ENCODE data around the gene TMPRSS15. TPM values are rescaled to one million over a fixed set of nuclear protein-coding genes. Genes with fewer than 3 reads are reported as not detected.

Gene TMPRSS15
- total and polyA plus RNA-seq, 12 donors = not detected

DNA sequence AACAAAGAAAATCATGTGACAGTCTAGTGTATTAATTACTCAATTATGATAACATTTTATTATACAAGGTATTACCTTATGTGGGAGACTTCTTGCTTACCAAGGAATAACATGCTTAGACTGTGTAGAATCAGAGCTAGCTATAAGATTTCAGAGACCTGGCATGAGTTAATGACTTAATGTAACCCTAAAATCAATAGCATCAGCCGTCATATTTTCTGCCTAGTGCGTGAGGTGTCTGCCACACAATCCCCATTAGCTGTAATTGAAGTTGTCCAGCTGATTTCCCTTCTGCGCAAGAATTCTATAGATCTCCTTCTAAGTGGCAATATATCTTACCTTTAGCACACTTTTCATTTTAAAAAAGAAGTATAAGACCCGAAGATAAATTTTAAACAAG, 130.2 kb downstream of the TMPRSS15 start:
- no peak overlapping the region for H3K4me3 ChIP-seq
- no peaks in the 10 kb centered on the region for H3K36me3 ChIP-seq (replicated peaks in 1 of 2)
- no peaks in the 10 kb centered on the region for H3K4me1 ChIP-seq (replicated peaks in 1 of 2)
- no peak for DNase-seq
- TF ChIP-seq, protein P1, sequence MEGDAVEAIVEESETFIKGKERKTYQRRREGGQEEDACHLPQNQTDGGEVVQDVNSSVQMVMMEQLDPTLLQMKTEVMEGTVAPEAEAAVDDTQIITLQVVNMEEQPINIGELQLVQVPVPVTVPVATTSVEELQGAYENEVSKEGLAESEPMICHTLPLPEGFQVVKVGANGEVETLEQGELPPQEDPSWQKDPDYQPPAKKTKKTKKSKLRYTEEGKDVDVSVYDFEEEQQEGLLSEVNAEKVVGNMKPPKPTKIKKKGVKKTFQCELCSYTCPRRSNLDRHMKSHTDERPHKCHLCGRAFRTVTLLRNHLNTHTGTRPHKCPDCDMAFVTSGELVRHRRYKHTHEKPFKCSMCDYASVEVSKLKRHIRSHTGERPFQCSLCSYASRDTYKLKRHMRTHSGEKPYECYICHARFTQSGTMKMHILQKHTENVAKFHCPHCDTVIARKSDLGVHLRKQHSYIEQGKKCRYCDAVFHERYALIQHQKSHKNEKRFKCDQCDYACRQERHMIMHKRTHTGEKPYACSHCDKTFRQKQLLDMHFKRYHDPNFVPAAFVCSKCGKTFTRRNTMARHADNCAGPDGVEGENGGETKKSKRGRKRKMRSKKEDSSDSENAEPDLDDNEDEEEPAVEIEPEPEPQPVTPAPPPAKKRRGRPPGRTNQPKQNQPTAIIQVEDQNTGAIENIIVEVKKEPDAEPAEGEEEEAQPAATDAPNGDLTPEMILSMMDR (IDR thresholded peaks at IDR 0.05) = no peak
- no peak for TF ChIP-seq POLR2A (IDR thresholded peaks at IDR 0.05)
- intact Hi-C loops (cut with DNase I) = no loop called here
- 81 to 85% (median 83%) methylated on average over 4 of the region's 4 CpGs for WGBS, 4 donors
- H3K9me3 ChIP-seq (replicated peaks in 1 of 3) = no peaks in the 10 kb centered on the region
- H3K27ac ChIP-seq = no peak overlapping the region
- no peaks in the 10 kb centered on the region for H3K27me3 ChIP-seq

DNA sequence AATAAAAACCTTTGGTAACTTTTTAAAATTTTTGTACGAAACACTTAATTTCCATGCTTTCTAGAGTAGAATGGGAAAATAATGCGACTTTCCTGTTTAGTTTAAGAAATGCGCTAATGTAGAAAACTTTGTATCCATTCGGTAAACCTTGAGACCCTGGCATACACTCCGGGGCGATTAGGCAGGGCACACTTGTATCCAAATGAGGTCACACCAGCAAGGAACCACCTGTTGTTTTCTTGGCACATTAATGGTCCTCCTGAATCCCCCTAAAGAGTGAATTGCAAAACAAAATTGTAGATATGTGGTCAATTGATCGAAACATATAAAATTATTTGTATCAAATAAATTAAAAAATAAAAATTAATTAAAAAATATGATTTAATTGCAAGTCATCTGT, 133.7 kb downstream of the TMPRSS15 start:
- Histone ChIP-seq H3K36me3 (replicated peaks in 1 of 2) (no peaks in the 10 kb centered on the region), H3K27ac (no peak overlapping the region), H3K27me3 (no peaks in the 10 kb centered on the region), H3K9me3 (replicated peaks in 1 of 3) (no peaks in the 10 kb centered on the region), H3K4me1 (replicated peaks in 1 of 2) (no peaks in the 10 kb centered on the region), H3K4me3 (no peak overlapping the region)
- TF ChIP-seq, protein P1 (IDR thresholded peaks at IDR 0.05) = no peak
- TF ChIP-seq POLR2A (IDR thresholded peaks at IDR 0.05) = no peak
- 80 to 91% (median 86%) methylated on average over 7 of the region's 7 CpGs for WGBS, 4 donors
- intact Hi-C loops (cut with DNase I) = no loop called here
- no peak for DNase-seq

DNA sequence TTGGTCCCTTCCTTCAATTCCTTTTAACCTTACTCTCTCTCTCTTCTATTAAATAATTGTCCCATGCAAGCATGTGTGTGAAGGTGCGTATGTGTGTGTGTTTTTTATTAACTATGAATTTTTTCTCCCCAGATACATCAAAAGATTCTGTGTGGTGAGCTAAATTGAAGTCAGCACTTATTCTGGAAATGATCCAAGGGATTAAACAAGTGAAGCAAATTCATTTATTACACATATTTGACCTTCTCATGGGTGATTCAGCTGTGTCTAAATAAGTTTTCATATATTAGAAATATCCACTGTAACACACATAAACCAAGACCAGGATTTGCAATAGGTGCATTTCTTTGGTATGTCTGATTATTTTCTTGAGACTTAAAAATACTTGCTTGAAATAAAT, 134.7 kb downstream of the TMPRSS15 start:
- 80 to 92% (median 86%) methylated on average over 1 of the region's 1 CpG for WGBS, 4 donors
- no peak overlapping the region for H3K4me3 ChIP-seq
- H3K4me1 ChIP-seq (replicated peaks in 1 of 2) = no peaks in the 10 kb centered on the region
- no peak for DNase-seq
- H3K9me3 ChIP-seq (replicated peaks in 1 of 3) = no peaks in the 10 kb centered on the region
- no peaks in the 10 kb centered on the region for H3K27me3 ChIP-seq
- no peaks in the 10 kb centered on the region for H3K36me3 ChIP-seq (replicated peaks in 1 of 2)
- no peak overlapping the region for H3K27ac ChIP-seq
- intact Hi-C loops (cut with DNase I) = no loop called here
- TF ChIP-seq POLR2A (IDR thresholded peaks at IDR 0.05) = no peak
- TF ChIP-seq, protein P1 (IDR thresholded peaks at IDR 0.05) = no peak

DNA sequence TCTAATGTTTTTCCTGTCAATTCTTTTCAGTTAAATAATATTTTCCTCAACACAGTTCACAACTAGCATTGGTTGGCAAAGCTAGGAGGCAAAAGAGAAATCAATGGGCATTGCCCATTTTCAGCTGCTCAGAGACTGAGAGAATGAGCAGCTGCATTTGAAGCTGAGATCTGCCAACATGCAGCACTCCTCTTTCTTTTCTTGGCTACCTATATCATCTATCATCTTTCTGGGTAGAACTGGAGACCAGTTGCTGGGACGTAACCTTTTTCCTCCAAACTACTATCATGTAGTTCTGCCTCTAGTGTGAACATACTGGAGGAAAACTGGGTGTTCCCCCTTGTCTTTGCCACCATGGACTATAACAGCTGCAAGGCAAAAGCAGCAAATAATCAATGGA, 136.1 kb downstream of the TMPRSS15 start:
- H3K27ac ChIP-seq = no peak overlapping the region
- DNase-seq = no peak
- WGBS, 4 donors = 64 to 81% (median 65%) methylated on average over 1 of the region's 1 CpG
- intact Hi-C loops (cut with DNase I) = no loop called here
- no peak overlapping the region for H3K4me3 ChIP-seq
- TF ChIP-seq, protein P1 (IDR thresholded peaks at IDR 0.05) = no peak
- no peak for TF ChIP-seq POLR2A (IDR thresholded peaks at IDR 0.05)
- H3K36me3 ChIP-seq (replicated peaks in 1 of 2) = no peaks in the 10 kb centered on the region
- H3K27me3 ChIP-seq = no peaks in the 10 kb centered on the region
- no peaks in the 10 kb centered on the region for H3K4me1 ChIP-seq (replicated peaks in 1 of 2)
- H3K9me3 ChIP-seq (replicated peaks in 1 of 3) = no peaks in the 10 kb centered on the region

Data from adrenal gland (tissue), 12 donors.